Measurements from ENCODE around the gene SORCS2. TPM values are rescaled to one million over a fixed set of nuclear protein-coding genes. Genes with fewer than 3 reads are reported as not detected.

Gene SORCS2
- total and polyA plus RNA-seq, 2 donors (not counting 1 experiment from before 2014, with no cell fraction given) = not detected

GRCh38 chr4:7777017-7777710 lies 584.8 kb downstream of the SORCS2 start:
- no peak for DNase-seq
- TF ChIP-seq EZH2 (IDR thresholded peaks at IDR 0.05; ENCODE audit: borderline replicate concordance, insufficient read depth, low read depth, low read length, poor library complexity, severe bottlenecking) = no peak
- TF ChIP-seq CTCF (IDR thresholded peaks at IDR 0.05) = no peak
- Histone ChIP-seq H3K4me1 (ENCODE audit: control insufficient read depth in 2 of 2, insufficient read depth in 2 of 2, low read length in 2 of 2) (no peaks in the 10 kb centered on the region), H3K9ac (ENCODE audit: low read length) (no peak overlapping the region), H3K4me3 (ENCODE audit: control extremely low read depth in 1 of 5, extremely low read depth in 1 of 5, insufficient read depth in 1 of 5, low read depth in 2 of 5, low read length in 4 of 5) (no peak overlapping the region), H3K36me3 (replicated peaks in 1 of 2; ENCODE audit: control extremely low read depth in 1 of 2, control insufficient read depth in 1 of 2, extremely low read depth in 1 of 2, insufficient read depth in 2 of 2, low read length in 1 of 2) (no peaks in the 10 kb centered on the region), H3K27ac (ENCODE audit: low read length in 2 of 2) (no peak overlapping the region), H3K79me2 (ENCODE audit: control insufficient read depth, insufficient read depth, low read length) (no peaks in the 10 kb centered on the region), H3K4me2 (replicated peaks; ENCODE audit: low read depth, low read length, poor library complexity, severe bottlenecking) (no peak overlapping the region), H2AFZ (ENCODE audit: insufficient read depth, low read depth, low read length, poor library complexity, severe bottlenecking) (no peak overlapping the region), H3K27me3 (replicated peaks in 1 of 4; ENCODE audit: control extremely low read depth in 1 of 4, control insufficient read depth in 3 of 4, insufficient read depth in 4 of 4, low read length in 3 of 4) (no peaks in the 10 kb centered on the region), H3K9me3 (ENCODE audit: control extremely low read depth in 1 of 3, control insufficient read depth in 2 of 3, insufficient read depth in 1 of 3, low read length in 2 of 3) (no peaks in the 10 kb centered on the region), H4K20me1 (ENCODE audit: control insufficient read depth, insufficient read depth, low read length, poor library complexity, severe bottlenecking) (no peaks in the 10 kb centered on the region)
- peaks cover 4% of the 10 kb centered on the region for H3K27me3 Mint-ChIP-seq
- H3K9me3 Mint-ChIP-seq (ENCODE audit: insufficient read depth) = no peaks in the 10 kb centered on the region
- no peak for ATAC-seq (ENCODE audit: low read depth)
- intact Hi-C loops (cut with micrococcal nuclease) = no loop called here
- ChIA-PET CTCF (no interaction called here), POLR2A (no interaction called here)
- WGBS (ENCODE audit: insufficient coverage) = 94% methylated on average over 14 of the region's 17 CpGs
- no peak overlapping the region for H3K27ac Mint-ChIP-seq
- H3K4me3 Mint-ChIP-seq = no peak overlapping the region
- H3K4me1 Mint-ChIP-seq = no peaks in the 10 kb centered on the region

GRCh38 chr4:7777871-7778509 lies 585.7 kb downstream of the SORCS2 start:
- Histone ChIP-seq H3K9me3 (ENCODE audit: control extremely low read depth in 1 of 3, control insufficient read depth in 2 of 3, insufficient read depth in 1 of 3, low read length in 2 of 3) (no peaks in the 10 kb centered on the region), H3K9ac (ENCODE audit: low read length) (no peak overlapping the region), H2AFZ (ENCODE audit: insufficient read depth, low read depth, low read length, poor library complexity, severe bottlenecking) (no peak overlapping the region), H3K4me1 (ENCODE audit: control insufficient read depth in 2 of 2, insufficient read depth in 2 of 2, low read length in 2 of 2) (no peaks in the 10 kb centered on the region), H3K4me2 (replicated peaks; ENCODE audit: low read depth, low read length, poor library complexity, severe bottlenecking) (no peak overlapping the region), H3K27ac (ENCODE audit: low read length in 2 of 2) (no peak overlapping the region), H3K27me3 (replicated peaks in 1 of 4; ENCODE audit: control extremely low read depth in 1 of 4, control insufficient read depth in 3 of 4, insufficient read depth in 4 of 4, low read length in 3 of 4) (no peaks in the 10 kb centered on the region), H4K20me1 (ENCODE audit: control insufficient read depth, insufficient read depth, low read length, poor library complexity, severe bottlenecking) (no peaks in the 10 kb centered on the region), H3K4me3 (ENCODE audit: control extremely low read depth in 1 of 5, extremely low read depth in 1 of 5, insufficient read depth in 1 of 5, low read depth in 2 of 5, low read length in 4 of 5) (no peak overlapping the region), H3K36me3 (replicated peaks in 1 of 2; ENCODE audit: control extremely low read depth in 1 of 2, control insufficient read depth in 1 of 2, extremely low read depth in 1 of 2, insufficient read depth in 2 of 2, low read length in 1 of 2) (no peaks in the 10 kb centered on the region), H3K79me2 (ENCODE audit: control insufficient read depth, insufficient read depth, low read length) (no peaks in the 10 kb centered on the region)
- no peak for TF ChIP-seq CTCF (IDR thresholded peaks at IDR 0.05)
- no peak for TF ChIP-seq EZH2 (IDR thresholded peaks at IDR 0.05; ENCODE audit: borderline replicate concordance, insufficient read depth, low read depth, low read length, poor library complexity, severe bottlenecking)
- Mint-ChIP-seq H3K9me3 (ENCODE audit: insufficient read depth) (no peaks in the 10 kb centered on the region), H3K27ac (no peak overlapping the region), H3K4me3 (no peak overlapping the region), H3K27me3 (peaks cover 4% of the 10 kb centered on the region), H3K4me1 (no peaks in the 10 kb centered on the region)
- POLR2A ChIA-PET = no interaction called here
- no peak for DNase-seq
- WGBS (ENCODE audit: insufficient coverage) = 94% methylated on average over 9 of the region's 10 CpGs
- CTCF ChIA-PET = no interaction called here
- no peak for ATAC-seq (ENCODE audit: low read depth)
- intact Hi-C loops (cut with micrococcal nuclease) = no loop called here
